ENCODE data around the gene NCEH1. TPM values are rescaled to one million over a fixed set of nuclear protein-coding genes. Genes with fewer than 3 reads are reported as not detected.

The NCEH1 gene
- total RNA-seq, 1 experiment from 2014 or later: 0.27 TPM

DNA sequence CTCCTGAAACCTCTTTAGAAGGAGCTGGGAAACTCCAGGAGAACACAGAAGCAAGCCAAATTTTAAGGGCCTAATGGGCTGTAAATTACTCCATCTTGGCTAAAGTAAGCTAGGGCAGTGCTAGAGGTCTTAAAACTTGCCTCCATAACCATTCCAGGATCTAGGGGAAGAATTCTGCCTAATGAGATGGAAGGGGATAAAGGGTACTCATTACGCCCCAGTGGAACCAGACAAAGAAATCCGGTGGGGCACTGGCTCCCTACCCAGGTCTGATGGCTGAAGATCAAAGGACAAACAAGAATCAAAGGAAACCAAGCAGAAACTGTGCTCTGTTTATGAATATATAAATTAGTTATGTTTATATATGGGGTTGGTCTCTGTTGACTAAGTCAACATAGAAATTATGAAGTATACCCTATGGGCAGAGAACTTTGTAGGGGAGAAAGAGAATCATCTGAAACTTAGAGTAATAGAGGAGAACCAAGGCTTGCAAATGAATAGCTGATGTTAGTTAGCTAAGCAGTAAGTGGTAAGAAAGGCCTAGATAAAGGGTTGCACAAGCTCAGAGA lies 57.8 kb downstream of the NCEH1 start:
- in situ Hi-C loops (cut with HindIII; ENCODE audit: low sequenced_read_pairs): no loop called here
- DNase-seq (ENCODE audit: low spot score): no peak

DNA sequence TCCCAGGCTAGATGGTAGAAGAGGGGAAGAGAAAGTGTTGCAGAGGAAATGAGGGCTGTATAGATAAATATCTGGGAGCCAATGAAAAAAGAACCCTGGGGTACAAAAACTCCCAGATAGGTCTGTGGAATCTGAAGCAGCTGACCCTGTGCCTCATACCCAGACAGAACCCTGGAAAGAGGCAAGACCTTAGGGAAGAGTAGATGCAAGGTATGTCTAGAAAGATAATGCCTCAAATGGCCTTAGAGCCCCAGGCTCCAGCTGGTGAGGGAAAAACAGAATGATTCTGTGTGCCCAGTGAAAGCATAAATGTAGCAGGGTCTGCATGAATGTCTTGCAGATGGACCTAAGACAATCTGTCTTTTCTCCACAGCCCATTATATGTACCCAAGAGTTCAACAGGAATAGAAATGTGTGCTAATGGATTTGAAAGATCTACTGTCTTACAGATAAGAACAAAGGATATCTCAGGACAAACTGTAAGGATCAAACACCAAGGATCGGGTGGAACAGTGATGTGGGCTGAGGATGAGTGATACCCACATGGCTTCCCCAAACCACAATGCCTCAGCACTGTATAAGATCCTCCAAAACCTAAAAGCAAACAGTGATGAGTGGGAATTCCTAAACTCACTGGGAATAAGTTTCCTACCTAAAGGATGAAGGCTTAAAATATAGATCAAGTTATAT lies 58.8 kb downstream of the NCEH1 start:
- DNase-seq (ENCODE audit: low spot score): no peak
- in situ Hi-C loops (cut with HindIII; ENCODE audit: low sequenced_read_pairs): no loop called here

DNA sequence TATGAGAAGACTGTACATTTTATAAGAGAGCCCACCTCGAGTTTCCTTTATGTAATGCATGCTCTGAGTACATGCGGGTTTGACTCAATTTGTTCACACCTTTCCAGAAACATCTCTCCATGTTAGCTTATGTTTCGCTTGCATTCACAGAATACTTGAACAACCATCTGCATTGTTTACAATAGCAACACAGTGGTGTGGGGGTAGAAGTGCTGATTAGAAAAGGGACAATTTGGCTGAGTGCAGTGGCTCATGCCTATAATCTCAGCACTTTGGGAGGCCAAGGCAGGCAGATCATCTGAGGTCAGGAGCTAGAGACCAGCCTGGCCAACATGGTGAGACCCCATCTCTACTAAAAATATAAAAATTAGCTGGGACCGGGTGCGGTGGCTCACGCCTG lies 60.9 kb downstream of the NCEH1 start:
- in situ Hi-C loops (cut with HindIII; ENCODE audit: low sequenced_read_pairs): no loop called here
- no peak for DNase-seq (ENCODE audit: low spot score)

DNA sequence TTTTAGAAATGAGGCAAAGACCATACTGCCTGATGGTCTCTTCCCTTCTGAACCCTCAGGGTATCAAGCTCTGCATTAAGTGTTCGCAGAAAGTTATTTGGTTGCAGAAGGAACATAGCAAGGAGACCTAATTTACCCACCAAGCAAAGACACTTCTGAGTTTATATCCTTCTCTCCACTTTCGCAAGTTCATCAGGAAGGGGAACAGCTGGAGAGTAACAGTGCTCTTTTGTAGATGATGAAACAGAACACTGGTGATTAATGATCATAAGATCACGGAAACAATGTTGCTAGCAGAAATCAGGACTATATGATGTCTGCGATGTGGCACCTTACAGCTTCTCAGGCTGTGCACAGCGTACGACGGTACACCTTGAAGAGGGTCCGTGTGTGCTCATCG lies 62.1 kb downstream of the NCEH1 start:
- no peak for DNase-seq (ENCODE audit: low spot score)
- in situ Hi-C loops (cut with HindIII; ENCODE audit: low sequenced_read_pairs): no loop called here

DNA sequence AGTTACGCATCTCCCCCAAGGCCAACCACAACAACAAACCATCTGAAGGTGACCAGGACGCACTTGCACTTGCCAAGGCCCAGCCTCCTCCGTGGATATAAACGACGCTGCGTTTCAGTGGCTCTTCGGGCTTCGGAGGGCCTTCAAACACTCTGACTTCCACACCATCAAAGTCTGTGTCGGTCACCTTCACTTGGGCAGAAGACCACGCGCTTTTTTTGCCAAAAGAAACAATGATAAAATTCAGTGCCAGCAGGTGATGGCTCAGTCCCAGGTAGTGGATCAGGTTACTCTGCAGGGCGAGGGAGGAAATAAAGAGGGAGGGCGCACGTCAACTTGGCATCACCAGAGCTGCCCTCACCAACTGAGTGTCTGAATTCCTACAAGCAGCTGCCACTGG lies 63.0 kb downstream of the NCEH1 start:
- peak; percentile 48 for DNase-seq (ENCODE audit: low spot score)
- in situ Hi-C loops (cut with HindIII; ENCODE audit: low sequenced_read_pairs): no loop called here

DNA sequence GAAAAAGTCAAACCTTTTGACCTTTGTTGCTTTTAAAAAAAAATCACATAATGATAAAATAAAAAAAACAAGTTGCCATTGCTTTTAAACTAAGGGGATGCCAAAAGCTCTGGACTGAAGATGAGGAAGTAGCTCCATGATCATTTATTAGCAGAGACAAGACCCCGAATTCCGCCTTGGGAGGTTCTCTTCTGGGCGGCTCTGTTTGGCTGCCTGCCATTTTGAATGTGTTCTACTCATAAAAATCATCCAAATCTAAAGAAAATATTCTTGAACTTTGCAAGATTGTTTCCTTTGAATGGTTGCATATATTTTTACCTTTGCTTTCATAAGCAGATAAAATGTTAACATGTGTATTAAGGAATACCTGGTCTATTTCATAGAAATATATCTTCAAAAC lies 63.8 kb downstream of the NCEH1 start:
- in situ Hi-C loops (cut with HindIII; ENCODE audit: low sequenced_read_pairs): no loop called here
- no peak for DNase-seq (ENCODE audit: low spot score)

DNA sequence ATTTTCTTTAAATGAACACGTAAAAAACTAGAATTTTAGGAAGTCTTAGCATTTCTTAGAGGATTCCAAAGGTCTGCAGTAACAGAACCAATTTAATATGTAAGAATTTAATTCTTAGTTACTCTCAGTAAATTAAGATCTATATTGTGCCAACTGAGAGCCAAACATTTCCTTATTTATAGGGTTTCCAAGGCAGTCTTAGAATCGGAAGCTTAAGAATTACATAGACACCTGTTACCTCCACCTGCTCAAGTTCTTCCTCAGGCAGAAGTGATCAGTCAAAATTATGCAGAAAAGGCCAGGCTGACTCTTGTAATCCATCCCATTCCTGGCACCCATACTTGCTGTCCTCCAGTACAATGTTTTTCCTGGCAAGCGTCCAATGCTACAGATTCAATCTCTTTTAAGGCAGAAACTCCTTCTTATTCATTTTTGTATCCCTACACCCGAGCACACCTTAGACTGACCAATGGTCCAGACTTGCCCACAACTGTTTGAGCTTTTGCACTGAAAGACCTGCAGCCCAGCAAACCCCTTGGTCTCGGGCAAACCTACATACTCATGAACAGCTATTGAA lies 64.3 kb downstream of the NCEH1 start:
- in situ Hi-C loops (cut with HindIII; ENCODE audit: low sequenced_read_pairs): no loop called here
- peak; percentile 59 for DNase-seq (ENCODE audit: low spot score)

DNA sequence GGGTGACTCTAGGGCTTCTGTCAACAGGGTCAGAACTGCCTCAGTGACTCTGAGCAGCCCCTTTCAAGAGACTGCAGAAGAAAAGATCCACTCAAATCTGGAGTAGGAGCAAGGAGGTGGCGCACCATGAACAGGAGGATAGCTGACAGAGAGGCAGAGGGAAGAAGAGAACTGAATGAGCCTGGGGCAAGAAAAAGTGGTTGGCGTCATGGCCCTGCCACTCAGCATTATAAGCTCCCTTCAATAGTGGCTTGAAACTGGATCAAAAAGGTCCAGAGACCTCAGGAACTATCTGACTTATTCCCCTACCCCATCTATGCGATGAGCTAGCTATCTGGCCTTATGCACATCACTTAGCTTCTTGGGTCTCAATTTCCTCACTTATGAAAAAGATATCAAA lies 66.6 kb downstream of the NCEH1 start:
- in situ Hi-C loops (cut with HindIII; ENCODE audit: low sequenced_read_pairs): no loop called here
- no peak for DNase-seq (ENCODE audit: low spot score)

DNA sequence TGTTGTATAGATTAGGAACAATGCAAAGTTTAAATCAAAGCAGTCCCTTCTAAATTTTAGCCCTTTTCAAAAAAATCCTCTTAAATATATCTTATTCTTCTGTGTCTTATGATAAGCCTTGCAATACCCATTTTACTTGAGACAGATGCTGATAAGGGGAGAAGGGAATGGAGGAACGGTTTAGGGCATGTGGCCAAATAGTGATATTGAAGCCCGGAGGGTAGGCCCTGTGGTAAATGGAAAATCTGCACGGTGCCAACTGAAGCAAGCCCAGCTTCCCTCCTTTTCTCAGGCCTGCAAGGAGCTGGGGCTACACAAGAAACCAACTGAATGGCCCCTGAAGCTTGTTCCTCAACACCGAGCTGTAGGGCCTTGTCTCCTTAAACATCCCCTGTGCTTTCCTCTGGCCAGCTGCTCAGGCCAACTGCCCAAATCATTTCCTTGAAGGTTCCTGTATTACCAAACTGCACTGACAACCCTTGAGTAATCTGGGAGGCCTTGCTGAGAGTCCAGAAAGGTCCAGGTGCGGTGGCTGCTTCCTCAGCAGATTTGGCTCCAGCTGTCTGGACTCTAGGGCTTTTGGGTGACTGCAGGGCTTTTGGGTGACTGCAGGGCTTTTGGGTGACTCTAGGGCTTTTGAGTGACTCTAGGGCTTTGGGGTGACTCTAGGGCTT lies 67.2 kb downstream of the NCEH1 start:
- in situ Hi-C loops (cut with HindIII; ENCODE audit: low sequenced_read_pairs): no loop called here
- DNase-seq (ENCODE audit: low spot score): no peak

DNA sequence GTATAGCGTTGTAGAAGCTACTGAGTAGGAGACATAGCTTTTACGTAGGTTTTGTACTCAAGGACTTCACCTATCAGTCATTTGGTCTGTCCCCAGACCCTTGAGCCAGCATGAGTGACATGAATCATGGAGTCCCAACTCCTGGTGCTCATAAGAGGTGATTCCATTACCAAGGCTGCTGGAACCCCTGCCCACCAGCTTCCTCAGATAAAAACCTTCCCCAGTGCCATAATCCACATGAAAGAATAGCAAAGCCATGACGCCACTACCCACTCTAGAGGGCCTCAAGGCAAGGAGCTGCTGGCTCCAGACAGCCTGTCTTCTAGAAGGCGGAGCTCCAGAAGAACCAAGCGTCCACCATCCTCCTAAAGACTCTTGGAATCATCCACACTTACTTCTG lies 69.6 kb downstream of the NCEH1 start:
- no peak for DNase-seq (ENCODE audit: low spot score)
- in situ Hi-C loops (cut with HindIII; ENCODE audit: low sequenced_read_pairs): no loop called here

DNA sequence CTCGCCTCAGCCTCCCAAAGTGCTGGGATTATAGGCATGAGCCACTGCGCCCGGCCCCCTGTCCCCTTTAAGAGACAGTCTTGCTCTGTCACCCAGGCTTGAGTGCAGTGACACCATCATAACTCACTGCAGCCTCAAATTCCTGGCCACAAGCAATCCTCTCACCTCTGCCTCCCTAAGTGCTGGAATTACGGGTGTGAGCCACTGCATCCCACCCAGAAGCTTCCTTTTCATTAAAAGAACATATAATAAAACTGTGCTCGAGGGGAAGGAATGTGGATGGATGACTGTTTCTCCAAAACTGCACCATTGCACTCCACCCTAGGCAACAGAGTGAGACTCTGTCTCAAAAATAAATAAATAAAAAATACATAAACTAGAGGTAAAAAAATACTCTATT lies 70.1 kb downstream of the NCEH1 start:
- no peak for DNase-seq (ENCODE audit: low spot score)
- in situ Hi-C loops (cut with HindIII; ENCODE audit: low sequenced_read_pairs): no loop called here

DNA sequence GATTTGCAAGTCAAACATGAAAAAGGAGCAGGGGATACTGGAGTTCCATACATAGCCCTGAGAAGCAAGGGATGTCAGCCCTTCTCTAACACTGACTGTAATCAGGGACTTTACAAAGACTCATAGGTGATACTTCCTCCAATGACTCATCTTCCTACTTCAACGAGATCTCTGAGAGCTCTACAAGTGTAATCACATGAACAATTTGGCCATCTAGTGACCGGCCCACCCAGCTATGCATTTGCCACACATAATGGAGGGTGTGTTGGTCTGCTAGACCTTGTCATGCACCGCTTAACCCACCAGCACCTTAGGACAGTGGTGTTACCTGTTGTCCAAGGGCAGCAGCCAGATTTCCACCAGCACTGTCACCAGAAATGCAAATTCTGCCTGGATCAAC lies 75.3 kb downstream of the NCEH1 start:
- no peak for DNase-seq (ENCODE audit: low spot score)
- in situ Hi-C loops (cut with HindIII; ENCODE audit: low sequenced_read_pairs): no loop called here

DNA sequence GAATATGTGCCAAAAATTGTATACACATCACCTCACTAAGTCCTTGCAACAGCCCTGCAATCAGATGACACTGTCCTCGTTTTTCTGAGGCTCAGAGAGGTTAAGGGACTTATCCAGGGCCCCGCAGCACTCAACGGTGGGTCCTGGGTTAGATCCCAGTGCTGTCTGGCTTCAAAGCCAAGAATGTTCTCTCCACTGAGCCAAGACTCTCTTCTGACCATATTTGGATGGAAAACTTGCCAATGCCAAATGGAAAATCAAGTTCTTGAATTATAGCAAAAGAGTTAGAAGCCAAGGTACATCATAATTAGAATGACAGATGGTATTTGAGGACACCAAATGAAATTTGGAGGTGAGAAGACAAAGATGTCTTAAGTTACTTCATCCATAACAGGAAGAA lies 75.9 kb downstream of the NCEH1 start:
- peak; percentile 68 for DNase-seq (ENCODE audit: low spot score)
- in situ Hi-C loops (cut with HindIII; ENCODE audit: low sequenced_read_pairs): no loop called here

DNA sequence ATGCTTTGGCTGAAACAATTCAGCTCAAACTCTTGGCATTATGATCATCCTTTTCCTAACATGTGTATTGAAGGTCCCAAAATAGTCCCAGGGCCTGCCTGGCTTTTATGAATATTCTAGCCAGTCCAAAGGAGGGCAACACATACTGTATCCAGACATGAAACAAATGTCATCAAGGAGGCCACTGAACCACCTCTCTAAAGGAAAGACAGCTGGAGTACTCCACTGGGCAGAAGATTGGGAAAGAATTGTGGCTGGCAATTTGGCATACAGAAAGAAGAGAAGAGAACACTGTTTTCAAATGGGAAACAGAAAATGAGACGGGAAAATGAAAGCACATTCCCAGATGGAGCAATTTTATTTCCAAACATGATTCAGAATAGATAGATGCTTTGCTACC lies 80.6 kb downstream of the NCEH1 start:
- no peak for DNase-seq (ENCODE audit: low spot score)
- in situ Hi-C loops (cut with HindIII; ENCODE audit: low sequenced_read_pairs): no loop called here

DNA sequence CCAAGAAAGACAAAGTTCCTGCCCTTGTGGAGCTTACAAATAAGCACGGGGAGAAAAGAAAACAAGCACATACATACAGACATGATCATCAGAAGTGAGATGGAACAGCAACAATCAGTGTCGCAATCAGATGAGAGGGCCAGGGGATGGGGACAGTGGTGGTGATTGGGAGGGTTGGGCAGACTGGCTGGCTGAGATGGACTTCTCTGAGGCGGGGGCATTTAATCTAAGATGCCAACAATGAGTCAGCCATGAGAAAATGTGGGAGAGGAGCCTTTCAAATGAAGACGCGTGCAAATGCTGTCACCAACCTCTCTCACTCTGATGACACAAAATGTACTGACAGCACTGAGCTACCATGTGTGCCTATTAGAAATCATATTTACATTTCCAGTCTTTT lies 81.4 kb downstream of the NCEH1 start:
- in situ Hi-C loops (cut with HindIII; ENCODE audit: low sequenced_read_pairs): no loop called here
- no peak for DNase-seq (ENCODE audit: low spot score)

DNA sequence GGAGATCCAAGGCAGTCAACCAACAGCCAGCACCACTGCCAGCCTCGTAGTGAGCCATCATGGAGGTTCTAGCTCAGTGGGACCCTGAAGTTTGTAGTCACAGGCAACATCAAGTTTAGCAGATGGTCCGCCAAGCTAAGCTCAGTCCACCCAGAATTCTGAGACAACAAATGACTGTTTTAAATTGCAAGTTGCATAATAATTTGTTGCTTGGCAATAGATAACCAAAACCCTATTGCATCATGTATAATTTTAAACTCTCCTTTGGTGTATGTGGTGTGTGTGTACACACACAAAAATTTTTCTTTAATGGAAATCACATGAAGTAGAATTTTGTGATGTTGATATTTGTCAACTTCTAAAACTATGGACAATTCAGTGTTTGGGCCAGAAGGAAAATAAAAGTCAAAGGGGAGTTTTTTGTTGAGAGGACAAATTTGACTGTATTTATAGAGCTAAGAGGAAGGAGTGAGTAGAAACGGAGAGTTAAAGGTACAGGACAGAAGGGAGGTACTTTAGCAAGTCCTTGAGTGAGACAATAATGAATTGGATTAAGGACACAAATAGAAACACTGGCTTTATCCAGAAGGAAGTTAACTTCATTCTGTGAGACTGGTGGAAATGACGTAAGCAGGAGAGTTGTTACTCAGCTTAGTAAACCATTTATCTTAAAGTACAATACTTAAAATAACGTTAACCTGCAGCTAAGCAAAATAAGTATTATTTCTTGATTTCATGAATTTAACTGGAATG lies 83.6 kb downstream of the NCEH1 start:
- in situ Hi-C loops (cut with HindIII; ENCODE audit: low sequenced_read_pairs): no loop called here
- no peak for DNase-seq (ENCODE audit: low spot score)

DNA sequence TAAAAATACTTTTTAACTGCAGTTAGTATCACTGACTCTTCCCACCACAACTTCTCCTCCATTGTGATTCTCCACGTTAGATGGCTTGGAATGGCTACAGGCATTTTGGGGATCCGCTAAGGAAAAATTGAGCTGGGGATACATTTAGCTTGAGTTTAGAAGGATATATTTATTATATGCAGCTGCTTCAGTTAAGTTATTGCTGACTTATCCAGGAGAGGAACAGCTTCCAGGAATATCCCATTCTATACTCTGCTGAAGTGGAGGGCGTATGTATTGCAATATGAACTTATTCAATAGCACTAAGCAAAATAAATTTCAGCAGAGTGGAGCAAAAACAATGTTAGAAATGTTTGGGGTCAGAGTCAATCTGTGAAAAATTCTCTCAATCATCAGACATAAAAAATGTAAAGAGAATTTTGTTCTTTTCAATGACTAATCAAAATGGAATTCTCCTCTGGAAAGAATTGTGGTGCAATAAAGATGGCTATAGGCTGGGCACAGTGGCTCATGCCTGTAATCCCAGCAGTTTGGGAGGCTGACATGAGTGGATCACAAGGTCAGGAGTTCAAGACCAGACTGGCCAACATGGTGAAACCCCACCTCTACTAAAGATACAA lies 84.7 kb downstream of the NCEH1 start:
- DNase-seq (ENCODE audit: low spot score): no peak
- in situ Hi-C loops (cut with HindIII; ENCODE audit: low sequenced_read_pairs): no loop called here

DNA sequence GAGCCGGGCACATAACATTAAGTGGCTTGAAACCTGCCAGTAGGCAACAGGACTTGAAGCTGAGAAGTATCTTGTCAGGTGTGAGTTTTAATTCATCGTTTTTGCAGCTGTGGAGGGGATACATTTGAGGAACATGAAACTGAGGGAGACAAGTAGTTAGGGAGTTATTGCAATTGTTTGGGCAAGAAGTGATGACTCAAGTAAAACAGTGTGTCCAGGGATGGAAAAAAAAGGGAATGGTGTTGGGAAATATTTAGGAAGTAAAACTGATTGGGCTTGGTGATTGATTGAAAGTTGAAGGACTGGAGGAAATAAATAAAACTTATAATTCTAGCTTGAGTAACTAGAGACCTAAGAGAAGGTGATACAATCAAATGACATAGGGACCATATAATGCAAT lies 85.5 kb downstream of the NCEH1 start:
- DNase-seq (ENCODE audit: low spot score): no peak
- in situ Hi-C loops (cut with HindIII; ENCODE audit: low sequenced_read_pairs): no loop called here

DNA sequence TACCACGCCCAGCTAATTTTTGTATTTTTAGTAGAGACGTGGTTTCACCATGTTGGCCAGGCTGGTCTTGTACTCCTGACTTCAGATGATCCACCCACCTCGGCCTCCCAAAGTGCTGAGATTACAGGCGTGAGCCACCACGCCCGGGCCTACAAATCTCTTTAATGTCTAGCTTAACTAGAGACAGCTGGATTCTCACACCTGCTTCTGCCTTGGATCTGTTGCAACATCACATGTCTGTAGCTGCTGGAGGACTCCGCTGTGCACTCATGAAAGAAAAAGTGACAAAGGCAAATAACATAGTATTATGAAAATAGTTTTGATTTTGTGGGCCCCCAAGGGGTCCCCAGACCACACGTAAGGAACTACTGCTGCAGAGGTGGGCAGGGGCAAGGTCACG lies 85.9 kb downstream of the NCEH1 start:
- no peak for DNase-seq (ENCODE audit: low spot score)
- in situ Hi-C loops (cut with HindIII; ENCODE audit: low sequenced_read_pairs): no loop called here

Data from G401 (cell line).